H9 (cell line): ENCODE results near the gene LRRC37A. TPM values are rescaled to one million over a fixed set of nuclear protein-coding genes. Genes with fewer than 3 reads are reported as not detected.

Source experiments
- DNase-seq: peaks from one replicate; pipeline ENCODE4 v3.0.0-alpha.2; 2017
- H2AFZ ChIP-seq: one replicate; pipeline ENCODE4 v1.6.1; 2013; ENCODE audit warnings: mild to moderate bottlenecking, low read length, control low read depth, moderate library complexity
- H2AK5ac ChIP-seq: 2 replicates; pipeline ENCODE4 v1.6.1; 2013; ENCODE audit warnings: low read length, control low read depth, mixed read lengths; ENCODE audit not compliant: insufficient read length
- H2BK120ac ChIP-seq: one replicate; pipeline ENCODE4 v1.6.1; 2013; ENCODE audit warnings: low read depth, mild to moderate bottlenecking, low read length, control low read depth, inconsistent platforms; ENCODE audit not compliant: poor library complexity, severe bottlenecking
- H2BK12ac ChIP-seq: 2 replicates; pipeline ENCODE4 v1.6.1; 2013; ENCODE audit warnings: low read length, control low read depth, mixed read lengths, low read depth; ENCODE audit not compliant: insufficient read length
- H2BK15ac ChIP-seq: 2 replicates; pipeline ENCODE4 v1.6.1; 2013; ENCODE audit warnings: low read depth, low read length, control low read depth
- H2BK20ac ChIP-seq: one replicate; pipeline ENCODE4 v1.6.1; 2013; ENCODE audit warnings: low read depth, mild to moderate bottlenecking, low read length, control low read depth, inconsistent platforms; ENCODE audit not compliant: poor library complexity, severe bottlenecking
- H2BK5ac ChIP-seq: 2 replicates; pipeline ENCODE4 v1.6.1; 2013; ENCODE audit warnings: low read length, control low read depth, mixed read lengths; ENCODE audit not compliant: insufficient read length
- H3K14ac ChIP-seq: 2 replicates; pipeline ENCODE4 v1.6.1; 2013; ENCODE audit warnings: low read length, control low read depth; ENCODE audit not compliant: insufficient read depth
- H3K18ac ChIP-seq: 2 replicates; pipeline ENCODE4 v1.6.1; 2013; ENCODE audit warnings: low read depth, mild to moderate bottlenecking, mixed read lengths, low read length, control low read depth; ENCODE audit not compliant: insufficient read length
- H3K23ac ChIP-seq: 2 replicates; pipeline ENCODE4 v1.6.1; 2013; ENCODE audit warnings: low read length, control low read depth, mixed read lengths, low read depth; ENCODE audit not compliant: insufficient read length
- H3K23me2 ChIP-seq: 2 replicates; pipeline ENCODE4 v1.6.1; 2013; ENCODE audit warnings: low read depth, mild to moderate bottlenecking, mixed read lengths, low read length, control low read depth; ENCODE audit not compliant: insufficient read length, poor library complexity, severe bottlenecking
- H3K27ac ChIP-seq: 2 replicates; pipeline ENCODE4 v1.5.1; 2013; ENCODE audit warnings: low read length, control low read depth, mixed read lengths, low read depth; ENCODE audit not compliant: insufficient read length
- H3K27me3 ChIP-seq: 2 replicates; pipeline ENCODE4 v1.6.1; 2013; ENCODE audit warnings: low read length, control low read depth, inconsistent platforms; ENCODE audit not compliant: insufficient read depth
- H3K4ac ChIP-seq: 2 replicates; pipeline ENCODE4 v1.6.1; 2013; ENCODE audit warnings: low read depth, mild to moderate bottlenecking, control low read depth, inconsistent platforms, low read length, moderate library complexity
- H3K4me1 ChIP-seq: 2 replicates; pipeline ENCODE4 v1.6.1; 2013; ENCODE audit warnings: low read length, control low read depth, inconsistent platforms; ENCODE audit not compliant: insufficient read depth
- H3K4me2 ChIP-seq: 2 replicates; pipeline ENCODE4 v1.6.1; 2013; ENCODE audit warnings: low read length, control low read depth, mixed read lengths; ENCODE audit not compliant: insufficient read length, insufficient read depth
- H3K56ac ChIP-seq: 2 replicates; pipeline ENCODE4 v1.6.1; 2013; ENCODE audit warnings: low read depth, mild to moderate bottlenecking, mixed read lengths, low read length, control low read depth; ENCODE audit not compliant: insufficient read length
- H3K79me1 ChIP-seq: 2 replicates; pipeline ENCODE4 v1.6.1; 2013; ENCODE audit warnings: low read depth, mild to moderate bottlenecking, moderate library complexity, low read length, control low read depth, inconsistent platforms; ENCODE audit not compliant: insufficient read depth, poor library complexity, severe bottlenecking
- H3K79me2 ChIP-seq: 2 replicates; pipeline ENCODE4 v1.6.1; 2013; ENCODE audit warnings: low read length, control low read depth, inconsistent platforms; ENCODE audit not compliant: insufficient read depth
- H3K9ac ChIP-seq: 2 replicates; pipeline ENCODE4 v1.6.1; 2013; ENCODE audit warnings: low read length, control low read depth, mixed read lengths; ENCODE audit not compliant: insufficient read length; ENCODE audit errors: extremely low read depth
- H3K9me3 ChIP-seq: one replicate; pipeline ENCODE4 v1.6.1; 2013; ENCODE audit warnings: low read depth, low read length, inconsistent platforms; ENCODE audit not compliant: control insufficient read depth
- H3T11ph ChIP-seq: one replicate; pipeline ENCODE4 v1.6.1; 2013; ENCODE audit warnings: mild to moderate bottlenecking, low read length, control low read depth, inconsistent platforms
- H4K20me1 ChIP-seq: one replicate; pipeline ENCODE4 v1.6.1; 2013; ENCODE audit not compliant: control insufficient read depth, insufficient read length, insufficient read depth
- H4K5ac ChIP-seq: 2 replicates; pipeline ENCODE4 v1.6.1; 2013; ENCODE audit warnings: low read depth, mild to moderate bottlenecking, mixed read lengths, low read length, control low read depth; ENCODE audit not compliant: insufficient read length
- H4K8ac ChIP-seq: replicated peaks from 2 replicates; pipeline ENCODE4 v1.6.1; 2013; ENCODE audit warnings: low read length, control low read depth, mixed read lengths, low read depth; ENCODE audit not compliant: insufficient read length
- H4K91ac ChIP-seq: 2 replicates; pipeline ENCODE4 v1.6.1; 2013; ENCODE audit warnings: low read depth, mild to moderate bottlenecking, moderate library complexity, mixed read lengths, low read length, control low read depth; ENCODE audit not compliant: insufficient read length
- H3K27ac Mint-ChIP-seq, 3 experiments: 2 replicates in 2 of 3; 3 replicates in 1 of 3; pipeline ENCODE4 v1.8.0; 2020 to 2021; ENCODE audit warnings: mixed read lengths in 3 of 3, mild to moderate bottlenecking in 1 of 3, moderate library complexity in 1 of 3
- H3K27me3 Mint-ChIP-seq: 2 replicates; pipeline ENCODE4 v1.8.0; 2021; ENCODE audit warnings: low read depth, mild to moderate bottlenecking, moderate library complexity, mixed read lengths
- H3K36me3 Mint-ChIP-seq, 3 experiments: 2 replicates in 2 of 3; 3 replicates in 1 of 3; pipeline ENCODE4 v1.8.0; 2020 to 2021; ENCODE audit warnings: low read depth in 3 of 3, mixed read lengths in 3 of 3; ENCODE audit not compliant: insufficient read depth in 1 of 3
- H3K4me1 Mint-ChIP-seq, 2 experiments: 2 replicates each; pipeline ENCODE4 v1.8.0; 2020; ENCODE audit warnings: mixed read lengths in 2 of 2
- H3K4me3 Mint-ChIP-seq, 2 experiments: 2 replicates in 1 of 2; 3 replicates in 1 of 2; pipeline ENCODE4 v1.8.0; 2020 to 2021; ENCODE audit warnings: mild to moderate bottlenecking in 2 of 2, mixed read lengths in 2 of 2, moderate library complexity in 1 of 2
- H3K9me3 Mint-ChIP-seq, 2 experiments: 2 replicates in 1 of 2; 3 replicates in 1 of 2; pipeline ENCODE4 v1.8.0; 2020; ENCODE audit warnings: mild to moderate bottlenecking in 2 of 2, mixed read lengths in 2 of 2, moderate library complexity in 1 of 2
- WGBS: extraction: QIAGEN DNeasy Blood & Tissue Kit; methylation state at CpG from one replicate; pipeline ENCODE4 v1.1.7; 2013; ENCODE audit warnings: missing lambda C conversion rate, low lambda C conversion rate, mixed read lengths; ENCODE audit not compliant: insufficient read length; ENCODE audit errors: extremely low coverage; 5-methylcytosine and 5-hydroxymethylcytosine counted together
- total RNA-seq: library from RNA; stranded (reverse); gene quantifications from 2 replicates; pipeline ENCODE4 v1.2.1, GENCODE V29; 2021
- TF ChIP-seq, protein P1 (sequence below): fragments of 200-600 bp; sonication (generic); conservative IDR thresholded peaks from 3 replicates; pipeline ENCODE4 v1.8.0; 2021; ENCODE audit warnings: antibody characterized with exemption, mild to moderate bottlenecking

Gene LRRC37A
- total RNA-seq, 1 experiment from 2014 or later = 1.9 TPM

DNA sequence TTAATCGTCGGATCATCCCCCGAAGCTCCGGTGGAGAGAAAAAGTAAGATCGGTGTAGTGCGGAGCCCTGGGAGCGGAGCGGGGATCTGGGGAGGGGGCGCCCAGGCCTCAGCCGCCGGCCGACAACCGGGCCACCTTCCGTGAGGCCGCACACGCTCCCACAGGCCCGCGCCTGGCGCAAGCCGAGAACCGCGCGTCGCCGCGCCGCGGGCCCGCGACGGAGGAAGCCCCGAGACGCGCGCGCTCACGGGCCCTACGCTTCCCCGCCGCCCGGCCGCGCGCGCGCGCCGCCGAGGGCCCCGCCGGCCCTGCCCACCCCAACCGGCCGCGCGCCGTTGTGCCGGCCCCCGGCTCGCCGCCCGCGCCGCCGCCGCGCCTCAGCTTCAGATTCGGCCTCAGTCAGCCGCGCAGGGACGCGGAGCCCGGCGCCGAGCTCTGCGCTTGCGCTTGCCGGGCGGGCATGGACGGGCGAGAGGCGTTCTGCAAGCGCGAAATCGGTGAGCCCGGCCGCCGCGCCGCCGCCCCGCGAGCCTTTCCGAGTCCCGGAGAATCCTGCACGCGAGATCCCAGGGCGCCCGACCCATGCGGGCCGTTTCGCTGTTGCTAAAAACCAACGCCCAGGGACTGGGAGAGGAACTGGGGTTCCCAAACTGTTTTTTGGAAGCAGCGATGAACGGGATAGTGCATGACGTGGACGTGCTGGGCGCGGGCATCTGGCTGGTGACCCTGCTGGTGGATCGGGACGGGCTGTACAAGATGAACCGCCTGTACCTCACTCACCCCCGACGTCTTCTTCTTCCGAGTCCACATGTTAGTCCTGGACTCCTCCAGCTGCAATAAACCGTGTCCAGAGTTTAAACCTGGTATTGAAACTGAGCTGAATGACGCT is 28.0 kb upstream of the LRRC37A start:
- Histone ChIP-seq H4K20me1 (no peaks in the 10 kb centered on the region), H3K56ac (no peak overlapping the region), H4K5ac (no peak overlapping the region), H3K4me2 (peak overlapping the region; percentile 59), H3K18ac (no peak overlapping the region), H2BK15ac (no peak overlapping the region), H2BK5ac (no peak overlapping the region), H2BK12ac (no peak overlapping the region), H2AFZ (no peak overlapping the region), H4K91ac (no peak overlapping the region), H4K8ac (no peak overlapping the region), H3T11ph (no peak overlapping the region), H3K9me3 (no peaks in the 10 kb centered on the region), H3K27me3 (peaks cover 18% of the 10 kb centered on the region; the same call in 1 of the 2 replicates), H3K23ac (no peak overlapping the region), H3K14ac (no peak overlapping the region; the same call in 1 of the 2 replicates), H3K27ac (no peak overlapping the region), H3K79me2 (no peaks in the 10 kb centered on the region), H3K4ac (no peak overlapping the region), H3K4me1 (no peaks in the 10 kb centered on the region), H2AK5ac (no peak overlapping the region), H2BK20ac (no peak overlapping the region), H3K23me2 (peaks cover 14% of the 10 kb centered on the region), H3K79me1 (no peaks in the 10 kb centered on the region), H2BK120ac (no peak overlapping the region), H3K9ac (peak overlapping the region; percentile 48)
- Mint-ChIP-seq H3K36me3 (no peaks in the 10 kb centered on the region), H3K4me1 (peaks cover 10 to 13% of the 10 kb centered on the region in 2 experiments), H3K27ac (0 out of 7 replicates have a peak overlapping the region, but pooled peaks of 1 of the 3 experiments have one; percentile 9), H3K9me3 (no peaks in the 10 kb centered on the region; a peak in 1 of 5 replicates), H3K4me3 (peak overlapping the region; percentile 74 to 90), H3K27me3 (peaks cover 89% of the 10 kb centered on the region)
- TF ChIP-seq, protein P1, sequence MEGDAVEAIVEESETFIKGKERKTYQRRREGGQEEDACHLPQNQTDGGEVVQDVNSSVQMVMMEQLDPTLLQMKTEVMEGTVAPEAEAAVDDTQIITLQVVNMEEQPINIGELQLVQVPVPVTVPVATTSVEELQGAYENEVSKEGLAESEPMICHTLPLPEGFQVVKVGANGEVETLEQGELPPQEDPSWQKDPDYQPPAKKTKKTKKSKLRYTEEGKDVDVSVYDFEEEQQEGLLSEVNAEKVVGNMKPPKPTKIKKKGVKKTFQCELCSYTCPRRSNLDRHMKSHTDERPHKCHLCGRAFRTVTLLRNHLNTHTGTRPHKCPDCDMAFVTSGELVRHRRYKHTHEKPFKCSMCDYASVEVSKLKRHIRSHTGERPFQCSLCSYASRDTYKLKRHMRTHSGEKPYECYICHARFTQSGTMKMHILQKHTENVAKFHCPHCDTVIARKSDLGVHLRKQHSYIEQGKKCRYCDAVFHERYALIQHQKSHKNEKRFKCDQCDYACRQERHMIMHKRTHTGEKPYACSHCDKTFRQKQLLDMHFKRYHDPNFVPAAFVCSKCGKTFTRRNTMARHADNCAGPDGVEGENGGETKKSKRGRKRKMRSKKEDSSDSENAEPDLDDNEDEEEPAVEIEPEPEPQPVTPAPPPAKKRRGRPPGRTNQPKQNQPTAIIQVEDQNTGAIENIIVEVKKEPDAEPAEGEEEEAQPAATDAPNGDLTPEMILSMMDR = no peak
- DNase-seq = peak; percentile 86
- no CpG with 5 or more reads among the region's 116 CpGs for WGBS
